ENCODE data around the gene IL10RA.

Gene IL10RA

DNA sequence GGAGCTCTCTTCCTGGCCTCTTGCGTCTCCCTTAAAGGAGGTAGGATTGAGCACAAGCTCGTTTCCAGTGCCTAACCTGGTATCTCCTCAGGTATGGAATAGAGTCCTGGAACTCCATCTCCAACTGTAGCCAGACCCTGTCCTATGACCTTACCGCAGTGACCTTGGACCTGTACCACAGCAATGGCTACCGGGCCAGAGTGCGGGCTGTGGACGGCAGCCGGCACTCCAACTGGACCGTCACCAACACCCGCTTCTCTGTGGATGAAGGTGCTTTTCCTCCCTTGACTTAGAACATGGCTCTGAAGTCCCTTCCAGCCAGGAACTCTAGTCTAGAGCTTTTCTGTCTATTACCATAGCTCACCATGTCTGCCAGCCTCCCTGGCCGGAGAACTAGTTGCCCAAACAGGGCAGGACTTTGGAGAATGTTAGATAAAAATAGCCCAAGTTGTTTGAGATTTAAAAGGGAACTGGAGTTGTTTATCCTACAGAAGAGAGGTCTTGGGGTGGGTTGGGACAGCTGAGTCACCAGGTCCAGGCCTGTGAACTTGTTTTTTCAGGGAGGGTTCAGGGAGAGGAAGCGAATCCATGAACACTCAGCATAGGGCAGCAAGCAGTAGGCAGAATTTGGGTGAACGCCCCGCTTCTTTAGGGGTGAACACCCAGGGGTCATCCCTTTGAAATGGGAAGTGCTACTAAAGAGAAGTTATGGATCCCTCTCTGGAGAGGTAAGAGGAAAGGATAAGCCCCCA, 3.3 kb downstream of the IL10RA start:
- Histone ChIP-seq H3K36me3 (ENCODE audit: low read depth) (no peaks in the 10 kb centered on the region), H3K4me3 (ENCODE audit: severe bottlenecking) (no peak overlapping the region), H3K27me3 (ENCODE audit: insufficient read depth, poor library complexity, severe bottlenecking) (peaks cover 22% of the 10 kb centered on the region), H3K27ac (ENCODE audit: poor library complexity, severe bottlenecking) (no peak overlapping the region), H3K9me3 (ENCODE audit: severe bottlenecking) (no peaks in the 10 kb centered on the region), H3K4me1 (ENCODE audit: insufficient read depth, poor library complexity, severe bottlenecking) (no peaks in the 10 kb centered on the region)
- DNase-seq (ENCODE audit: low spot score) (no peak), ATAC-seq (ENCODE audit: low read depth) (no peak)
- TF ChIP-seq, protein P1, sequence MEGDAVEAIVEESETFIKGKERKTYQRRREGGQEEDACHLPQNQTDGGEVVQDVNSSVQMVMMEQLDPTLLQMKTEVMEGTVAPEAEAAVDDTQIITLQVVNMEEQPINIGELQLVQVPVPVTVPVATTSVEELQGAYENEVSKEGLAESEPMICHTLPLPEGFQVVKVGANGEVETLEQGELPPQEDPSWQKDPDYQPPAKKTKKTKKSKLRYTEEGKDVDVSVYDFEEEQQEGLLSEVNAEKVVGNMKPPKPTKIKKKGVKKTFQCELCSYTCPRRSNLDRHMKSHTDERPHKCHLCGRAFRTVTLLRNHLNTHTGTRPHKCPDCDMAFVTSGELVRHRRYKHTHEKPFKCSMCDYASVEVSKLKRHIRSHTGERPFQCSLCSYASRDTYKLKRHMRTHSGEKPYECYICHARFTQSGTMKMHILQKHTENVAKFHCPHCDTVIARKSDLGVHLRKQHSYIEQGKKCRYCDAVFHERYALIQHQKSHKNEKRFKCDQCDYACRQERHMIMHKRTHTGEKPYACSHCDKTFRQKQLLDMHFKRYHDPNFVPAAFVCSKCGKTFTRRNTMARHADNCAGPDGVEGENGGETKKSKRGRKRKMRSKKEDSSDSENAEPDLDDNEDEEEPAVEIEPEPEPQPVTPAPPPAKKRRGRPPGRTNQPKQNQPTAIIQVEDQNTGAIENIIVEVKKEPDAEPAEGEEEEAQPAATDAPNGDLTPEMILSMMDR (IDR thresholded peaks at IDR 0.05; ENCODE audit: poor library complexity, severe bottlenecking), result no peak

DNA sequence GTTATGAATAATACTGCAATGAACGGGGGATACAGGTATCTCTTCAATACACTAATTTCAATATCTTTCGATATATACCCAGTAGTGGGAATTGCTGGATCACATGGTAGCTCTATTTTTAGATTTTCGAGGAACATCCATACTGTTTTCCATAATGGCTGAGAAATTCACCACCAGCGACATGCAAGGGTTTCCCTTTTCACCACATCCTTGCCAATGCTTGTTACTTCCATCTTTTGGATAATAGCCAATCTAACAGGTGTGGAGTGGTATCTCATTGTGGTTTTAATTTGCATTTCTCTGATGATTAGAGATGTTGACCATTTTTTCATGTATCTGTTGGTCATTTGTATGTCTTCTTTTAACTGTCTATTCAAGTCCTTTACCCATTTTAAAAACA, 5.9 kb downstream of the IL10RA start:
- Histone ChIP-seq H3K27ac (ENCODE audit: poor library complexity, severe bottlenecking) (no peak overlapping the region), H3K27me3 (ENCODE audit: insufficient read depth, poor library complexity, severe bottlenecking) (peaks cover 7% of the 10 kb centered on the region), H3K36me3 (ENCODE audit: low read depth) (no peaks in the 10 kb centered on the region), H3K4me3 (ENCODE audit: severe bottlenecking) (no peak overlapping the region), H3K9me3 (ENCODE audit: severe bottlenecking) (no peaks in the 10 kb centered on the region), H3K4me1 (ENCODE audit: insufficient read depth, poor library complexity, severe bottlenecking) (no peaks in the 10 kb centered on the region)
- DNase-seq (ENCODE audit: low spot score) (no peak), ATAC-seq (ENCODE audit: low read depth) (no peak)
- TF ChIP-seq, protein P1 (IDR thresholded peaks at IDR 0.05; ENCODE audit: poor library complexity, severe bottlenecking), result no peak

DNA sequence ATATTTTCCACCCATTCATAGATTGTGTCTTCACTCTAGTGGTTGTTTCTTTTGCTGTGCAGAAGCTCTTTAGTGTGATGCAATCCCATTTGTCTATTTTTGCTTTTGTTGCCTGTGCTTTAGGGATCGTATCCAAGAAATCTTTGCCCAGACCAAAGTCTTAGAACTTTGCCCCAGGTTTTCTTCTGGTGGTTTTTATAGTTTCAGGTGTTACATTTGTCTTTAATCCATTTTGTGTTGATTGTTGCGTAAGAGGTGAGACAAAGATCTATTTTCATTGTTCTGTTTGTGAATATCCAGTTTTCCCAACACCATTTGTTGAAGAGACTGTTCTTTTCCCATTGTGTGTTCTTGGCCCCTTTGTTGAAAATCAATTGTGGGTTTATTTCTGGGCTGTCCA, 6.4 kb downstream of the IL10RA start:
- Histone ChIP-seq H3K27ac (ENCODE audit: poor library complexity, severe bottlenecking) (no peak overlapping the region), H3K4me3 (ENCODE audit: severe bottlenecking) (no peak overlapping the region), H3K9me3 (ENCODE audit: severe bottlenecking) (no peaks in the 10 kb centered on the region), H3K27me3 (ENCODE audit: insufficient read depth, poor library complexity, severe bottlenecking) (peaks cover 2% of the 10 kb centered on the region), H3K4me1 (ENCODE audit: insufficient read depth, poor library complexity, severe bottlenecking) (no peaks in the 10 kb centered on the region), H3K36me3 (ENCODE audit: low read depth) (no peaks in the 10 kb centered on the region)
- DNase-seq (ENCODE audit: low spot score) (no peak), ATAC-seq (ENCODE audit: low read depth) (no peak)
- TF ChIP-seq, protein P1 (IDR thresholded peaks at IDR 0.05; ENCODE audit: poor library complexity, severe bottlenecking), result no peak

DNA sequence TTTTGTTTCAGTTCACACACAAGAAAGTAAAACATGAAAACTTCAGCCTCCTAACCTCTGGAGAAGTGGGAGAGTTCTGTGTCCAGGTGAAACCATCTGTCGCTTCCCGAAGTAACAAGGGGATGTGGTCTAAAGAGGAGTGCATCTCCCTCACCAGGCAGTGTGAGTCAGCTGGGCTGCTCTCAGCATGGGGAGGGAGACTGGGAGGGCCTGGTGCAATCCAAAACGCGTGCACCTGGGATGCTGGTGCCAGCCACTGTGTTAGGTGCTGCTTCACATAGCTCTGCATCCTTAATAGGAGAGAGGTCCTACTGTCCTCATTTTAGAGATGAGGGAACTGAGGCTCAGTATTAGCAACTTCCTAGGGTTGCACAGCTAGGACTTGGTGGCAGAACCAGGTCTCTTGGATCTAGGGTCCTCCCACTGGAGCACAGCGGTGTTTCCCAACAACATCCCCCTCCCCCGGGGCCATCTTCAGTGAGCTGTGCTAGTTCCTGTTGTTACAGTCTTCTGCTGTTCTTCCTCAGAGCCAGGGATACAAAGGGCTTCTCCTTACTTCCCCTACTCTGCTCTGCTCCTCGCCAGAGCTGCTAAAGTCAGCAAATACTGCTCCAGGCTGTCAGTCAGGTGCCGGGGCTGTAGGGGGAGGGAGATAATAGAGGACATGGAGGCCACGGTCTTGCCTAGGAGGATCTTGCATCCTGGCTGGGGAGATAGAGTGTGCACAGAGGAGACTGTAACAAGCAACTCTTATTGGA, 8.0 kb downstream of the IL10RA start:
- Histone ChIP-seq H3K4me1 (ENCODE audit: insufficient read depth, poor library complexity, severe bottlenecking) (no peaks in the 10 kb centered on the region), H3K27me3 (ENCODE audit: insufficient read depth, poor library complexity, severe bottlenecking) (no peaks in the 10 kb centered on the region), H3K4me3 (ENCODE audit: severe bottlenecking) (no peak overlapping the region), H3K9me3 (ENCODE audit: severe bottlenecking) (no peaks in the 10 kb centered on the region), H3K36me3 (ENCODE audit: low read depth) (no peaks in the 10 kb centered on the region), H3K27ac (ENCODE audit: poor library complexity, severe bottlenecking) (no peak overlapping the region)
- TF ChIP-seq, protein P1 (IDR thresholded peaks at IDR 0.05; ENCODE audit: poor library complexity, severe bottlenecking), result no peak
- no peak for ATAC-seq (ENCODE audit: low read depth)
- no peak for DNase-seq (ENCODE audit: low spot score)

DNA sequence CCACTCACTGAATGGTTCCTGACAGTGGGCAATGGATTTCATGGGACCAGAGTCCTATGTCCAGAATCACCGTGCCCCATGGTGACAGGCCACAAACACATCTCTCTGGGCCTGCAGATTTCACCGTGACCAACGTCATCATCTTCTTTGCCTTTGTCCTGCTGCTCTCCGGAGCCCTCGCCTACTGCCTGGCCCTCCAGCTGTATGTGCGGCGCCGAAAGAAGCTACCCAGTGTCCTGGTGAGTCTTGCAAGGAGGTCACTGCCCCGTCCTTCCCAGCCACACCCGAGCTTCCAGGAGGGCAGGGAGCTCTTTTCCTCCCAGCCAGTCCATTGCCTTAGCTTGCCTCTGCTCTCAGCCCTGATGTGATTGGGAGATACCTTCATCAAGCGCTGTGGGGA, 9.3 kb downstream of the IL10RA start:
- ATAC-seq (ENCODE audit: low read depth) (no peak), DNase-seq (ENCODE audit: low spot score) (no peak)
- Histone ChIP-seq H3K9me3 (ENCODE audit: severe bottlenecking) (no peaks in the 10 kb centered on the region), H3K36me3 (ENCODE audit: low read depth) (no peaks in the 10 kb centered on the region), H3K27me3 (ENCODE audit: insufficient read depth, poor library complexity, severe bottlenecking) (no peaks in the 10 kb centered on the region), H3K27ac (ENCODE audit: poor library complexity, severe bottlenecking) (no peak overlapping the region), H3K4me3 (ENCODE audit: severe bottlenecking) (no peak overlapping the region), H3K4me1 (ENCODE audit: insufficient read depth, poor library complexity, severe bottlenecking) (no peaks in the 10 kb centered on the region)
- TF ChIP-seq, protein P1 (IDR thresholded peaks at IDR 0.05; ENCODE audit: poor library complexity, severe bottlenecking), result no peak
